A549 (cell line): ENCODE results near the gene TEAD2. TPM values are rescaled to one million over a fixed set of nuclear protein-coding genes. Genes with fewer than 3 reads are reported as not detected.

Experiments
- ATAC-seq, 2 experiments: fragments of 200-7000 bp in 1 of 2; fragments of >200 bp in 1 of 2; cut with Nextera tagmentation in 1 of 2; cut with Tn5 transposase in 1 of 2; 3 replicates each; pipeline versions ENCODE4 v1.8.0 to v1.9.1; 2018 to 2020; ENCODE audit warnings: mild to moderate bottlenecking in 1 of 2, moderate library complexity in 1 of 2
- CTCF ChIA-PET: fragments of 300-600 bp; sonication (Branson Sonifier 250); formaldehyde crosslinking; extraction: SDS; loops from one replicate; lab custom pipeline; 2021; ENCODE audit warnings: antibody characterized with exemption, inconsistent platforms; lab: Yijun Ruan, JAX
- POLR2A ChIA-PET: fragments of 350-600 bp; formaldehyde crosslinking; extraction: SDS; loops from one replicate; lab custom pipeline; 2021; ENCODE audit warnings: antibody characterized with exemption, inconsistent platforms; lab: Yijun Ruan, JAX
- DNase-seq, 2 experiments: peaks; one replicate each; pipeline versions ENCODE4 v3.0.0 to v3.0.0-alpha.2; 2011 to 2016; ENCODE audit warnings: low read depth in 1 of 2, low spot score in 1 of 2
- FAIRE-seq: peaks from 2 replicates; lab custom pipeline; 2011; peaks lifted over from hg19 to GRCh38; lab: Jason Lieb, UNC
- H3K27ac ChIP-seq, 2 experiments: fragments of >200 bp; sonication (Bioruptor Twin); formaldehyde crosslinking; 3 replicates each; pipeline ENCODE4 v1.5.1; 2016 to 2017
- H3K4me1 ChIP-seq: fragments of >200 bp; sonication (Bioruptor Twin); formaldehyde crosslinking; 3 replicates; pipeline ENCODE4 v1.6.1; 2016
- H3K4me2 ChIP-seq: fragments of >200 bp; sonication (Bioruptor Twin); formaldehyde crosslinking; 3 replicates; pipeline ENCODE4 v1.6.1; 2016
- H3K4me3 ChIP-seq: fragments of >200 bp; sonication (Bioruptor Twin); formaldehyde crosslinking; 3 replicates; pipeline ENCODE4 v1.5.1; 2016
- H3K9me3 ChIP-seq: fragments of >200 bp; sonication (Bioruptor Twin); formaldehyde crosslinking; 3 replicates; pipeline ENCODE4 v1.6.1; 2016
- CHD2 ChIP-seq: fragments of 150-350 bp; IDR thresholded peaks from 2 replicates; pipeline ENCODE4 v1.6.1; 2014; ENCODE audit warnings: low read length; ENCODE audit not compliant: partially characterized antibody
- CTCF ChIP-seq: fragments of >200 bp; sonication (Bioruptor Twin); formaldehyde crosslinking; IDR thresholded peaks from 3 replicates; pipeline ENCODE4 v1.5.1; 2016
- E2F6 ChIP-seq: IDR thresholded peaks from 2 replicates; pipeline ENCODE4 v1.6.1; 2012; ENCODE audit warnings: low read depth, borderline replicate concordance
- ESRRA ChIP-seq: fragments of 150-350 bp; IDR thresholded peaks from 2 replicates; pipeline ENCODE4 v1.6.1; 2014; ENCODE audit warnings: mild to moderate bottlenecking, low read length, borderline replicate concordance
- FOSB ChIP-seq: fragments of 250-450 bp; sonication (Bioruptor Pico); IDR thresholded peaks from 2 replicates; pipeline ENCODE4 v1.5.0; 2020; ENCODE audit warnings: mild to moderate bottlenecking, moderate library complexity
- FOSL2 ChIP-seq, 2 experiments: fragments of 450-650 bp in 1 of 2; fragments of >200 bp in 1 of 2; sonication (Bioruptor Twin) in 1 of 2; formaldehyde crosslinking; IDR thresholded peaks; 2 replicates each; pipeline versions ENCODE4 v1.5.0 to v1.6.1; 2016 to 2020; ENCODE audit warnings: mild to moderate bottlenecking in 1 of 2, moderate library complexity in 1 of 2
- JUN ChIP-seq, 2 experiments: fragments of >200 bp; sonication (Bioruptor Twin); formaldehyde crosslinking; IDR thresholded peaks; 2 replicates in 1 of 2; 3 replicates in 1 of 2; pipeline ENCODE4 v1.6.1; 2016 to 2017
- JUNB ChIP-seq: fragments of >200 bp; sonication (Bioruptor Twin); formaldehyde crosslinking; IDR thresholded peaks from 2 replicates; pipeline ENCODE4 v1.6.1; 2016
- KDM5A ChIP-seq: fragments of 200-600 bp; sonication (generic); IDR thresholded peaks from 2 replicates; pipeline ENCODE4 v1.6.1; 2016; ENCODE audit warnings: antibody characterized with exemption, mild to moderate bottlenecking
- MAX ChIP-seq: IDR thresholded peaks from 2 replicates; pipeline ENCODE4 v1.6.1; 2012
- MAZ ChIP-seq: fragments of 150-350 bp; IDR thresholded peaks from 2 replicates; pipeline ENCODE4 v1.6.1; 2014; ENCODE audit warnings: antibody characterized with exemption, low read depth, low read length, borderline replicate concordance
- PHF8 ChIP-seq: fragments of 200-600 bp; sonication (generic); IDR thresholded peaks from 2 replicates; pipeline ENCODE4 v1.6.1; 2016; ENCODE audit warnings: low read depth, mild to moderate bottlenecking, antibody characterized with exemption, moderate library complexity, borderline replicate concordance
- POLR2A ChIP-seq: IDR thresholded peaks from 2 replicates; pipeline ENCODE4 v1.6.1; 2012; ENCODE audit warnings: mild to moderate bottlenecking, low read length
- RAD21 ChIP-seq, 2 experiments: fragments of >200 bp in 1 of 2; sonication (Bioruptor Twin) in 1 of 2; formaldehyde crosslinking in 1 of 2; IDR thresholded peaks in 1 of 2; conservative IDR thresholded peaks in 1 of 2; 2 replicates in 1 of 2; 3 replicates in 1 of 2; pipeline ENCODE4 v1.6.1; 2012 to 2018; ENCODE audit warnings: inconsistent platforms in 1 of 2
- RNF2 ChIP-seq: fragments of 200-600 bp; sonication (generic); IDR thresholded peaks from 2 replicates; pipeline ENCODE4 v1.6.1; 2016; ENCODE audit warnings: low read depth, mild to moderate bottlenecking, antibody characterized with exemption, moderate library complexity, borderline replicate concordance
- SMC3 ChIP-seq: fragments of >200 bp; sonication (Bioruptor Twin); formaldehyde crosslinking; IDR thresholded peaks from 3 replicates; pipeline ENCODE4 v1.6.1; 2018; ENCODE audit warnings: inconsistent platforms
- TP53 ChIP-seq: fragments of 250-450 bp; sonication (Bioruptor Pico); IDR thresholded peaks from 2 replicates; pipeline ENCODE4 v1.5.0; 2021; ENCODE audit warnings: mild to moderate bottlenecking, moderate library complexity
- ZC3H11A ChIP-seq: fragments of 450-650 bp; IDR thresholded peaks from 2 replicates; pipeline ENCODE4 v1.6.1; 2014; ENCODE audit warnings: antibody characterized with exemption, mild to moderate bottlenecking
- WGBS: methylation state at CpG from one replicate; pipeline ENCODE4 v1.1.6; 2017; ENCODE audit errors: missing lambda C conversion rate; 5-methylcytosine and 5-hydroxymethylcytosine counted together
- polyA plus RNA-seq, 4 experiments: library from polyadenylated mRNA; depleted of rRNA in 3 of 4; stranded (reverse); fragments of >200 nt; fragmentation: RNase III in 1 of 4; extraction: RNeasy Plus Mini Kit Qiagen cat#74134 plus additional on column Dnase treatment in 1 of 4; gene quantifications; 2 replicates in 3 of 4; 3 replicates in 1 of 4; pipeline ENCODE4 v1.2.3, GENCODE V29; 2011 to 2017

Gene TEAD2
- polyA plus RNA-seq, 2 of the 4 experiments (the other 2 are of a cell fraction): 15.9 to 25.3 TPM

- Histone ChIP-seq H3K4me3 (peak within 1 kb of the TSS; percentile 88), H3K4me1 (peaks cover 15% of the 10 kb centered on the region; the same call in 2 of the 3 replicates), H3K4me2 (peak within 1 kb of the TSS; percentile 99), H3K9me3 (peaks cover 5% of the 10 kb centered on the region; the same call in 2 of the 3 replicates)
- POLR2A ChIA-PET: interaction anchor here (1.0 to 1.5 kb wide), 3 partner anchors 62 to 90 kb away, joined by 3 to 4 read pairs (median 3); partner anchors contain the start of genes ALDH16A1 and GFY
- peak; percentile 30; the same call in 1 of the 2 replicates for TF ChIP-seq POLR2A
- peak; percentile 64; the same call in 1 of the 2 replicates for TF ChIP-seq MAX
- 0 out of 5 replicates have a peak, but pooled peaks of 1 of the 2 experiments have one; percentile 23 for TF ChIP-seq RAD21 (conservative IDR thresholded peaks at IDR 0.05 in 1 of 2, IDR thresholded peaks at IDR 0.05 in 1 of 2)
- no peak for TF ChIP-seq ESRRA
- TF ChIP-seq SMC3: no peak
- TF ChIP-seq CTCF: peak; percentile 18; the same call in 1 of the 3 replicates
- TF ChIP-seq E2F6: peak; percentile 12; the same call in 1 of the 2 replicates
- TF ChIP-seq JUN (IDR thresholded peaks at IDR 0.05): peak in 1 of 2 experiments; percentile 19; a peak in 1 of 5 replicates
- TF ChIP-seq, all 56 proteins: peak for 6
- DNase-seq (peak; percentile 98 to 100), ATAC-seq (peak; percentile 78 to 90), FAIRE-seq (peak; percentile 99)
- CTCF ChIA-PET: interaction anchor here (0.6 to 2.0 kb wide), 7 partner anchors 11 to 204 kb away, joined by 3 to 10 read pairs (median 4); partner anchors contain the start of gene SLC17A7
- peak within 1 kb of the TSS; percentile 87 to 90 for H3K27ac ChIP-seq
- 1% methylated on average over 46 of the region's 46 CpGs for whole genome bisulfite sequencing
Observed at GRCh38 chr19:49363268-49364082, 1.3 kb upstream of the TEAD2 start, which contains the start of gene DKKL1. TSS of gene DKKL1 (plus strand) at chr19:49363877. CDS start at chr19:49363999, 122 bp downstream.

GRCh38 chr19:49362929-49363267, 682 bp upstream of the TEAD2 start:
- Histone ChIP-seq H3K4me3 (peak overlapping the region; percentile 88), H3K4me1 (peaks cover 15% of the 10 kb centered on the region; the same call in 2 of the 3 replicates), H3K4me2 (peak overlapping the region; percentile 99), H3K27ac (peak overlapping the region; percentile 87 to 90), H3K9me3 (no peaks in the 10 kb centered on the region)
- ATAC-seq: peak; percentile 18 to 30; a peak in 5 of 6 replicates
- 2% methylated on average over 14 of the region's 14 CpGs for WGBS
- FAIRE-seq: no peak
- no peak for DNase-seq
- TF ChIP-seq ZC3H11A: no peak
- no peak for TF ChIP-seq JUNB
- no peak for TF ChIP-seq ESRRA
- ChIA-PET CTCF (interaction anchor here (0.6 to 2.0 kb wide), 7 partner anchors 10 to 204 kb away, joined by 3 to 10 read pairs (median 4); partner anchors contain the start of gene SLC17A7), POLR2A (interaction anchor here (0.5 to 1.5 kb wide), 5 partner anchors 63 to 231 kb away, joined by 3 to 4 read pairs (median 3); partner anchors contain the start of genes ALDH16A1 and GFY)

- DNase-seq (peak; percentile 86 to 91), FAIRE-seq (no peak), ATAC-seq (peak; percentile 29 to 31)
- H3K4me1 ChIP-seq: peaks cover 17% of the 10 kb centered on the region
- H3K27ac ChIP-seq: peak overlapping the region; percentile 87 to 90
- ChIA-PET POLR2A (interaction anchor here (0.6 to 1.5 kb wide), 11 partner anchors 9 to 961 kb away, joined by 3 to 4 read pairs (median 3); partner anchors contain the start of genes GFY and PIH1D1), CTCF (interaction anchor here (0.6 to 2.0 kb wide), 4 partner anchors 9 to 86 kb away, joined by 3 to 10 read pairs (median 3); no protein-coding TSS in a partner anchor)
- no peaks in the 10 kb centered on the region for H3K9me3 ChIP-seq
- peak overlapping the region; percentile 99 for H3K4me2 ChIP-seq
- 4% methylated on average over 15 of the region's 27 CpGs for WGBS
- TF ChIP-seq FOSB (CRISPR knock-in tag): 0 out of 2 replicates have a peak, but pooled peaks have one; percentile 6
- peak; percentile 77 for TF ChIP-seq CHD2
- TF ChIP-seq KDM5A: no peak
- no peak; the same call in 1 of the 2 replicates for TF ChIP-seq MAX
- no peak for TF ChIP-seq TP53 (CRISPR knock-in tag)
- no peak for TF ChIP-seq FOSL2 (IDR thresholded peaks at IDR 0.05)
- TF ChIP-seq FOSL2 (CRISPR knock-in tag; IDR thresholded peaks at IDR 0.05): no peak
- 0 out of 2 replicates have a peak, but pooled peaks have one; percentile 24 for TF ChIP-seq MAZ
- TF ChIP-seq RNF2: no peak
- TF ChIP-seq PHF8: peak; percentile 50
- TF ChIP-seq JUN (IDR thresholded peaks at IDR 0.05): peak; percentile 28 to 46; a peak in 2 of 5 replicates
- H3K4me3 ChIP-seq: peak overlapping the region; percentile 88
Observed at GRCh38 chr19:49361438-49362047, 673 bp downstream of the TEAD2 start.
